HEK293 (cell line): Measurements from ENCODE around the gene ARHGEF7.

Experiments used
- CTCF ChIA-PET: fragments of 350-600 bp; formaldehyde crosslinking; extraction: SDS; loops from one replicate; lab custom pipeline; 2021; ENCODE audit warnings: antibody characterized with exemption; lab: Yijun Ruan, JAX
- POLR2A ChIA-PET: fragments of 300-600 bp; formaldehyde crosslinking; extraction: SDS; loops from one replicate; lab custom pipeline; 2020; ENCODE audit warnings: antibody characterized with exemption, inconsistent platforms; lab: Yijun Ruan, JAX
- H3K27ac ChIP-seq: fragments of 200-500 bp; sonication (Bioruptor generic); 2 replicates; pipeline ENCODE4 v1.5.1; 2014; ENCODE audit warnings: low read depth, low read length, control low read depth, inconsistent platforms; ENCODE audit errors: extremely low read depth
- H3K36me3 ChIP-seq, 2 experiments: fragments of 200-500 bp in 1 of 2; sonication (Bioruptor generic) in 1 of 2; 1 replicate in 1 of 2; 2 replicates in 1 of 2; pipeline ENCODE4 v1.5.1; 2014 to 2017; ENCODE audit warnings: inconsistent platforms in 2 of 2, low read length in 2 of 2; ENCODE audit not compliant: control insufficient read depth in 2 of 2, insufficient read depth in 1 of 2
- H3K4me1 ChIP-seq: fragments of 200-500 bp; sonication (Bioruptor generic); 2 replicates; pipeline ENCODE4 v1.5.1; 2014; ENCODE audit warnings: mild to moderate bottlenecking, low read length, inconsistent platforms; ENCODE audit not compliant: control insufficient read depth, insufficient read depth
- H3K4me3 ChIP-seq: 2 replicates; pipeline ENCODE4 v1.5.1; 2011; ENCODE audit warnings: low read depth, mild to moderate bottlenecking, control low read depth, low read length, moderate library complexity
- H3K9me3 ChIP-seq: fragments of 200-500 bp; sonication (Bioruptor generic); 2 replicates; pipeline ENCODE4 v1.5.1; 2014; ENCODE audit warnings: low read depth, low read length, inconsistent platforms; ENCODE audit not compliant: control insufficient read depth, insufficient read depth
- BCL11A ChIP-seq: fragments of 450-650 bp; formaldehyde crosslinking; IDR thresholded peaks from 2 replicates; pipeline ENCODE4 v1.5.1; 2016; ENCODE audit warnings: low read depth, missing biosample characterization, missing genetic modification characterization
- KLF10 ChIP-seq: fragments of 450-650 bp; IDR thresholded peaks from 2 replicates; pipeline ENCODE4 v1.5.1; 2018; ENCODE audit warnings: missing biosample characterization, mild to moderate bottlenecking, missing genetic modification characterization
- KLF9 ChIP-seq: fragments of 450-650 bp; formaldehyde crosslinking; IDR thresholded peaks from 2 replicates; pipeline ENCODE4 v1.5.1; 2016; ENCODE audit warnings: missing biosample characterization, missing genetic modification characterization, low read depth
- MZF1 ChIP-seq: fragments of 450-650 bp; formaldehyde crosslinking; IDR thresholded peaks from 2 replicates; pipeline ENCODE4 v1.5.1; 2017; ENCODE audit warnings: missing biosample characterization, missing genetic modification characterization, borderline replicate concordance
- RBAK ChIP-seq: fragments of 450-650 bp; formaldehyde crosslinking; IDR thresholded peaks from 2 replicates; pipeline ENCODE4 v1.5.1; 2016; ENCODE audit warnings: missing biosample characterization, missing genetic modification characterization
- REPIN1 ChIP-seq: fragments of 450-650 bp; formaldehyde crosslinking; IDR thresholded peaks from 2 replicates; pipeline ENCODE4 v1.5.1; 2017; ENCODE audit warnings: missing biosample characterization, missing genetic modification characterization, low read depth
- SCRT2 ChIP-seq: fragments of 450-650 bp; formaldehyde crosslinking; IDR thresholded peaks from 2 replicates; pipeline ENCODE4 v1.5.1; 2016; ENCODE audit warnings: missing biosample characterization, missing genetic modification characterization
- SETDB1 ChIP-seq: IDR thresholded peaks from one replicate; pipeline ENCODE4 v1.6.1; 2017; ENCODE audit warnings: mild to moderate bottlenecking, low read length, moderate library complexity, mixed read lengths; ENCODE audit not compliant: insufficient read length
- SP2 ChIP-seq: fragments of 450-650 bp; formaldehyde crosslinking; IDR thresholded peaks from 2 replicates; pipeline ENCODE4 v1.5.1; 2016; ENCODE audit warnings: missing biosample characterization, missing genetic modification characterization
- TRIM28 ChIP-seq: IDR thresholded peaks from 2 replicates; pipeline ENCODE4 v1.6.1; 2011; ENCODE audit warnings: low read length, control low read depth, borderline replicate concordance
- ZBTB1 ChIP-seq: fragments of 450-650 bp; formaldehyde crosslinking; IDR thresholded peaks from 2 replicates; pipeline ENCODE4 v1.5.1; 2016; ENCODE audit warnings: missing biosample characterization, missing genetic modification characterization
- ZBTB48 ChIP-seq: fragments of 450-650 bp; formaldehyde crosslinking; IDR thresholded peaks from 2 replicates; pipeline ENCODE4 v1.5.1; 2016; ENCODE audit warnings: missing biosample characterization, missing genetic modification characterization
- ZBTB7A ChIP-seq: fragments of 450-650 bp; formaldehyde crosslinking; IDR thresholded peaks from 2 replicates; pipeline ENCODE4 v1.5.1; 2016; ENCODE audit warnings: low read depth, missing biosample characterization, missing genetic modification characterization
- ZNF354C ChIP-seq: fragments of 450-650 bp; formaldehyde crosslinking; IDR thresholded peaks from 2 replicates; pipeline ENCODE4 v1.5.1; 2016; ENCODE audit warnings: missing biosample characterization, missing genetic modification characterization, low read depth, borderline replicate concordance
- ZNF560 ChIP-seq: fragments of 450-650 bp; formaldehyde crosslinking; IDR thresholded peaks from 2 replicates; pipeline ENCODE4 v1.5.1; 2017; ENCODE audit warnings: missing biosample characterization, missing genetic modification characterization, borderline replicate concordance
- ZNF561 ChIP-seq: fragments of 450-650 bp; IDR thresholded peaks from 2 replicates; pipeline ENCODE4 v1.5.1; 2018; ENCODE audit warnings: missing biosample characterization, missing genetic modification characterization, borderline replicate concordance
- ZNF624 ChIP-seq: fragments of 450-650 bp; formaldehyde crosslinking; IDR thresholded peaks from 2 replicates; pipeline ENCODE4 v1.5.1; 2017; ENCODE audit warnings: missing biosample characterization, missing genetic modification characterization
- ZNF629 ChIP-seq: fragments of 450-650 bp; formaldehyde crosslinking; IDR thresholded peaks from 2 replicates; pipeline ENCODE4 v1.5.1; 2017; ENCODE audit warnings: missing biosample characterization, missing genetic modification characterization
- ZNF664 ChIP-seq: fragments of 450-650 bp; formaldehyde crosslinking; IDR thresholded peaks from 2 replicates; pipeline ENCODE4 v1.5.1; 2016; ENCODE audit warnings: missing biosample characterization, missing genetic modification characterization
- TF ChIP-seq, protein P1 (sequence below): fragments of 450-650 bp; formaldehyde crosslinking; IDR thresholded peaks from 2 replicates; pipeline ENCODE4 v1.5.1; 2016; ENCODE audit warnings: missing biosample characterization, missing genetic modification characterization
- TF ChIP-seq, protein P2 (sequence below): fragments of 450-650 bp; formaldehyde crosslinking; IDR thresholded peaks from 2 replicates; pipeline ENCODE4 v1.5.1; 2016; ENCODE audit warnings: missing biosample characterization, missing genetic modification characterization
- TF ChIP-seq, protein P3 (sequence below): fragments of 450-650 bp; formaldehyde crosslinking; IDR thresholded peaks from 2 replicates; pipeline ENCODE4 v1.5.1; 2016; ENCODE audit warnings: missing biosample characterization, missing genetic modification characterization

Gene ARHGEF7

DNA sequence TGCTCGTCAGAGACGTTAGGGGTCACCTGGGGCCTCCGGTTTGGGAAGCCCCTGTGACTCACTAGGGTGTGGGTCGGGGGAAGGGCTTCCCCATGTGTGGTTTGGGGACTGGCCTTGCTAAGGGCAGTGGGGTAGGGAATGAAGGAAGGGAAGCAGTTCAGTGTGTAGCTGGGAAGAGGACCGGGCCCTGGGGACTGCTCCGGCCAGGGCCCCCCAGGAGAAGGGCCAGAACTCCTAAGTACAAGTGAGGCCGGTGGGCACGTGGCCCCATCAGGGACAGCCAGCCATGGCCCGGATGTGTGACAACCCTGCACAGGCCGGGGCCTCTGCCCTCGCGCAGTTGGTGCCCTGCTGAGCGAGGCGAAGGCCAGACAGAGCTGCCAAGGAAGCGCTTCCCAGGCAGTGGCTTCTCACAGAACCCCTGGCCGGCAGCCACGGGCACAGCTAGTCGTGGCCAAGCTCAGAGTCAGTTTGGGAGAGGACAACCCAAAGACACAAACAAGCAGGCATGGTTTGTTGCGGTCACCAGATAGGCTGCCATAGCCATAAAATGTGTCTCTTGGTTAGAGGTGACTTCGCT is 231.1 kb downstream of the ARHGEF7 start:
- no peak for TF ChIP-seq ZNF664 (tag by site-specific recombination)
- no peak for TF ChIP-seq KLF10 (tag by site-specific recombination)
- no peak for TF ChIP-seq ZBTB1
- no peak for TF ChIP-seq SP2 (tag by site-specific recombination)
- TF ChIP-seq REPIN1 (tag by site-specific recombination): no peak
- no peak for TF ChIP-seq ZBTB7A
- no peak for TF ChIP-seq SETDB1
- TF ChIP-seq MZF1: no peak
- no peak for TF ChIP-seq BCL11A (tag by site-specific recombination)
- no peak for TF ChIP-seq KLF9 (tag by site-specific recombination)
- TF ChIP-seq, protein P1, sequence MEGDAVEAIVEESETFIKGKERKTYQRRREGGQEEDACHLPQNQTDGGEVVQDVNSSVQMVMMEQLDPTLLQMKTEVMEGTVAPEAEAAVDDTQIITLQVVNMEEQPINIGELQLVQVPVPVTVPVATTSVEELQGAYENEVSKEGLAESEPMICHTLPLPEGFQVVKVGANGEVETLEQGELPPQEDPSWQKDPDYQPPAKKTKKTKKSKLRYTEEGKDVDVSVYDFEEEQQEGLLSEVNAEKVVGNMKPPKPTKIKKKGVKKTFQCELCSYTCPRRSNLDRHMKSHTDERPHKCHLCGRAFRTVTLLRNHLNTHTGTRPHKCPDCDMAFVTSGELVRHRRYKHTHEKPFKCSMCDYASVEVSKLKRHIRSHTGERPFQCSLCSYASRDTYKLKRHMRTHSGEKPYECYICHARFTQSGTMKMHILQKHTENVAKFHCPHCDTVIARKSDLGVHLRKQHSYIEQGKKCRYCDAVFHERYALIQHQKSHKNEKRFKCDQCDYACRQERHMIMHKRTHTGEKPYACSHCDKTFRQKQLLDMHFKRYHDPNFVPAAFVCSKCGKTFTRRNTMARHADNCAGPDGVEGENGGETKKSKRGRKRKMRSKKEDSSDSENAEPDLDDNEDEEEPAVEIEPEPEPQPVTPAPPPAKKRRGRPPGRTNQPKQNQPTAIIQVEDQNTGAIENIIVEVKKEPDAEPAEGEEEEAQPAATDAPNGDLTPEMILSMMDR (tag by site-specific recombination): no peak
- no peak for TF ChIP-seq TRIM28
- TF ChIP-seq, all 188 proteins: peak for 0
- Histone ChIP-seq H3K27ac (no peak overlapping the region), H3K4me3 (no peak overlapping the region), H3K9me3 (no peaks in the 10 kb centered on the region), H3K36me3 (no peaks in the 10 kb centered on the region), H3K4me1 (no peaks in the 10 kb centered on the region)
- ChIA-PET POLR2A (no interaction called here), CTCF (no interaction called here)

DNA sequence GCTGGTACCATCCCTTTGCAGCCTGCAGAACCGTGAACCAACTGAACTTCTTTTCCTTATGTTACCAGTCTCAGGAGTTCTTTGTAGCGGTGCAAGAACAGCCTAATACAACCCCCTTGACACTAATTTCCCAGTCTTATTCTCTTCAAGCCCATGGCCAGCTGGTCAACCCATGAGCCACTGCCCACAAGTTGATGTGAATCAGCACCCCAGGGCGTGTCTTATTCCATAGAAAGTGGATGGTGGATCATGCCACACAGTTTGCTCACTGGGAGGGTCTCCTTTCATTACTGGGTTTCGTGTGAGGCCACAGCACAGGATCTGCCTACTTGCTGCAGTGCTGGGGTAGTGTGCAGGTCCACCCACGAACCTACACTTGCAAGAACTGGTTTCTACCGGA is 232.3 kb downstream of the ARHGEF7 start:
- Histone ChIP-seq H3K27ac (no peak overlapping the region), H3K4me3 (no peak overlapping the region), H3K9me3 (no peaks in the 10 kb centered on the region), H3K4me1 (no peaks in the 10 kb centered on the region)
- POLR2A ChIA-PET: no interaction called here
- TF ChIP-seq, protein P2, sequence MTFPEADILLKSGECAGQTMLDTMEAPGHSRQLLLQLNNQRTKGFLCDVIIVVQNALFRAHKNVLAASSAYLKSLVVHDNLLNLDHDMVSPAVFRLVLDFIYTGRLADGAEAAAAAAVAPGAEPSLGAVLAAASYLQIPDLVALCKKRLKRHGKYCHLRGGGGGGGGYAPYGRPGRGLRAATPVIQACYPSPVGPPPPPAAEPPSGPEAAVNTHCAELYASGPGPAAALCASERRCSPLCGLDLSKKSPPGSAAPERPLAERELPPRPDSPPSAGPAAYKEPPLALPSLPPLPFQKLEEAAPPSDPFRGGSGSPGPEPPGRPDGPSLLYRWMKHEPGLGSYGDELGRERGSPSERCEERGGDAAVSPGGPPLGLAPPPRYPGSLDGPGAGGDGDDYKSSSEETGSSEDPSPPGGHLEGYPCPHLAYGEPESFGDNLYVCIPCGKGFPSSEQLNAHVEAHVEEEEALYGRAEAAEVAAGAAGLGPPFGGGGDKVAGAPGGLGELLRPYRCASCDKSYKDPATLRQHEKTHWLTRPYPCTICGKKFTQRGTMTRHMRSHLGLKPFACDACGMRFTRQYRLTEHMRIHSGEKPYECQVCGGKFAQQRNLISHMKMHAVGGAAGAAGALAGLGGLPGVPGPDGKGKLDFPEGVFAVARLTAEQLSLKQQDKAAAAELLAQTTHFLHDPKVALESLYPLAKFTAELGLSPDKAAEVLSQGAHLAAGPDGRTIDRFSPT (tag by site-specific recombination): no peak
- no peak for TF ChIP-seq ZBTB48 (tag by site-specific recombination)
- TF ChIP-seq ZNF354C (tag by site-specific recombination): no peak
- TF ChIP-seq ZNF624 (tag by site-specific recombination): no peak
- TF ChIP-seq SCRT2 (tag by site-specific recombination): no peak
- no peak for TF ChIP-seq ZNF561 (tag by site-specific recombination)
- no peak for TF ChIP-seq ZNF629 (tag by site-specific recombination)
- TF ChIP-seq, all 188 proteins: peak for 0
- H3K36me3 ChIP-seq: no peaks in the 10 kb centered on the region
- CTCF ChIA-PET: no interaction called here

DNA sequence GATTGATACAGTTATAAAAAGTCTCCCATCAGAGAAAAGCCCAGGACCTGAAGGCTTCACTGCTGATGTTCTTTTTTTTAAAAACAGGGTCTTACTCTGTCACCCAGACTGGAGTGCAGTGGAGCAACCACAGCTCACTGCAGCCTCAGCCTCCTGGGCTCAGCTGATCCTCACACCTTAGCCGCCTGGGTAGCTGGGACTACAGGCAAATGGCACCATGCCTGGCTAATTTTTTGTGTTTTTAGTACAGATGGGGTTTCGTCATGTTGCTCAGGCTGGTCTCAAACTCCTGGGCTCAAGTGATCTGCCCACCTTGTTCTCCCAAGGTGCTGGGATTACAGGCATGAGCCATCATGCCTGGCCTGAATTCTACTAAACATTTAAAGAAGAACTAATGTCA is 238.4 kb downstream of the ARHGEF7 start:
- H3K27ac ChIP-seq: no peak overlapping the region
- no peak for TF ChIP-seq RBAK (tag by site-specific recombination)
- no peak for TF ChIP-seq ZNF560
- TF ChIP-seq, protein P3, sequence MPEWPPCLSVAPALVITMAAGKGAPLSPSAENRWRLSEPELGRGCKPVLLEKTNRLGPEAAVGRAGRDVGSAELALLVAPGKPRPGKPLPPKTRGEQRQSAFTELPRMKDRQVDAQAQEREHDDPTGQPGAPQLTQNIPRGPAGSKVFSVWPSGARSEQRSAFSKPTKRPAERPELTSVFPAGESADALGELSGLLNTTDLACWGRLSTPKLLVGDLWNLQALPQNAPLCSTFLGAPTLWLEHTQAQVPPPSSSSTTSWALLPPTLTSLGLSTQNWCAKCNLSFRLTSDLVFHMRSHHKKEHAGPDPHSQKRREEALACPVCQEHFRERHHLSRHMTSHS: no peak
- no peaks in the 10 kb centered on the region for H3K9me3 ChIP-seq
- H3K36me3 ChIP-seq: no peaks in the 10 kb centered on the region
- H3K4me3 ChIP-seq: no peak overlapping the region
- CTCF ChIA-PET: no interaction called here
- H3K4me1 ChIP-seq: no peaks in the 10 kb centered on the region
- POLR2A ChIA-PET: no interaction called here
